Fibroblast of lung (primary cell): ENCODE data around the gene KCNH1. TPM values are rescaled to one million over a fixed set of nuclear protein-coding genes. Genes with fewer than 3 reads are reported as not detected.

ENCODE experiments used
- DNase-seq, 2 donors: peaks; one replicate each; pipeline versions ENCODE4 v3.0.0 to v3.0.0-alpha.2; 2010; ENCODE audit warnings: low read depth in 2 of 2
- H2AFZ ChIP-seq: 2 replicates; pipeline ENCODE4 v1.5.1; 2012; ENCODE audit warnings: low read length, control low read depth, inconsistent platforms
- H3K27ac ChIP-seq: 2 replicates; pipeline ENCODE4 v1.5.1; 2011; ENCODE audit warnings: low read length, control low read depth; ENCODE audit not compliant: insufficient read depth
- H3K27me3 ChIP-seq: 2 replicates; pipeline ENCODE4 v1.5.1; 2011; ENCODE audit warnings: mild to moderate bottlenecking, low read length; ENCODE audit not compliant: control insufficient read depth, insufficient read depth
- H3K36me3 ChIP-seq: 2 replicates; pipeline ENCODE4 v1.5.1; 2011; ENCODE audit warnings: low read length; ENCODE audit not compliant: control insufficient read depth, insufficient read depth
- H3K4me1 ChIP-seq: 2 replicates; pipeline ENCODE4 v1.5.1; 2011; ENCODE audit warnings: low read length; ENCODE audit not compliant: control insufficient read depth, insufficient read depth; ENCODE audit errors: extremely low read depth
- H3K4me2 ChIP-seq: 2 replicates; pipeline ENCODE4 v1.5.1; 2011; ENCODE audit warnings: low read length, control low read depth; ENCODE audit not compliant: insufficient read depth; ENCODE audit errors: extremely low read depth
- H3K4me3 ChIP-seq, 4 experiments: fragments of 200-600 bp in 1 of 4; sonication (generic) in 1 of 4; replicated peaks in 1 of 4; 2 replicates each; pipeline ENCODE4 v1.5.1; 2011 to 2016; ENCODE audit warnings: low read length in 4 of 4, low read depth in 3 of 4, mild to moderate bottlenecking in 3 of 4, control low read depth in 2 of 4, inconsistent platforms in 1 of 4, mixed read lengths in 1 of 4; ENCODE audit not compliant: insufficient read depth in 1 of 4; ENCODE audit errors: control extremely low read depth in 1 of 4
- H3K79me2 ChIP-seq: 2 replicates; pipeline ENCODE4 v1.5.1; 2012; ENCODE audit warnings: mild to moderate bottlenecking, low read length, inconsistent platforms; ENCODE audit not compliant: control insufficient read depth, insufficient read depth
- H3K9ac ChIP-seq: 2 replicates; pipeline ENCODE4 v1.5.1; 2011; ENCODE audit warnings: mild to moderate bottlenecking, low read length, control low read depth; ENCODE audit not compliant: insufficient read depth
- H3K9me3 ChIP-seq: 2 replicates; pipeline ENCODE4 v1.5.1; 2012; ENCODE audit warnings: low read depth, low read length; ENCODE audit not compliant: control insufficient read depth, insufficient read depth
- H4K20me1 ChIP-seq: 2 replicates; pipeline ENCODE4 v1.5.1; 2011; ENCODE audit warnings: low read length; ENCODE audit not compliant: control insufficient read depth, insufficient read depth; ENCODE audit errors: extremely low read depth
- EZH2 ChIP-seq: IDR thresholded peaks from 2 replicates; pipeline ENCODE4 v1.5.1; 2012; ENCODE audit warnings: low read length, control low read depth, mild to moderate bottlenecking; ENCODE audit errors: missing control alignments
- polyA plus RNA-seq, 2 donors: library from polyadenylated mRNA; depleted of rRNA in 1 of 2; stranded (reverse) in 1 of 2; unstranded in 1 of 2; fragments of >200 nt; gene quantifications; 2 replicates each; pipeline ENCODE4 v1.2.1, GENCODE V29; 2011 to 2012; ENCODE audit warnings: missing spikeins in 1 of 2
- total RNA-seq: library from RNA; depleted of rRNA; stranded (reverse); fragments of >200 nt; gene quantifications from 2 replicates; pipeline ENCODE4 v1.2.1, GENCODE V29; 2014
- TF ChIP-seq, protein P1 (sequence below), 2 donors: IDR thresholded peaks in 1 of 2; conservative IDR thresholded peaks in 1 of 2; 1 replicate in 1 of 2; 2 replicates in 1 of 2; pipeline ENCODE4 v1.5.1; 2011 to 2012; ENCODE audit warnings: low read length in 2 of 2, control low read depth in 1 of 2, inconsistent platforms in 1 of 2, low read depth in 1 of 2, mild to moderate bottlenecking in 1 of 2

The KCNH1 gene
- total and polyA plus RNA-seq, 2 donors (not counting 1 experiment from before 2014, with no cell fraction given) = 0.17 to 1.5 TPM

DNA sequence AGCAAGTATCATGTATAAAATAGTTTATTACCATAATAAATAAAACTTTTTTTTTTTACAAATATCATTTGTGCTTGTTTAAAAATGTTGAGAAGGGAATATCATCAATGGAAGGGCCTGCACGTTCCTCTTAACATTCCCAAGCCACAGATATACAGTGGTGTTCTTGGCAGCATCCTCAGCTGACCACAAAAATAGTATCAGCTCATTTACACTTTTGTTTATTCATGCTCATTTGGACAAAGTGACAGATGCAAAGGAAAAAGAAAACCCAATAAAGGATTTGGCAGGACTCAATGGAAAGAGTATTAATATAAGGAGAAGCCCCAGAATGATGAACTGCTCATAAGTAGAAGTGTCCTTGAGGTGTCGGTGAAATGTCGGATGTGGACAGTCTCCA is 455.6 kb downstream of the KCNH1 start:
- Histone ChIP-seq H3K27me3 (no peaks in the 10 kb centered on the region), H3K4me3 (no peak overlapping the region), H3K4me2 (no peak overlapping the region), H2AFZ (no peak overlapping the region), H4K20me1 (no peaks in the 10 kb centered on the region), H3K9ac (no peak overlapping the region), H3K27ac (no peak overlapping the region), H3K4me1 (no peaks in the 10 kb centered on the region), H3K79me2 (no peaks in the 10 kb centered on the region), H3K9me3 (no peaks in the 10 kb centered on the region), H3K36me3 (no peaks in the 10 kb centered on the region)
- no peak for DNase-seq
- TF ChIP-seq, protein P1, sequence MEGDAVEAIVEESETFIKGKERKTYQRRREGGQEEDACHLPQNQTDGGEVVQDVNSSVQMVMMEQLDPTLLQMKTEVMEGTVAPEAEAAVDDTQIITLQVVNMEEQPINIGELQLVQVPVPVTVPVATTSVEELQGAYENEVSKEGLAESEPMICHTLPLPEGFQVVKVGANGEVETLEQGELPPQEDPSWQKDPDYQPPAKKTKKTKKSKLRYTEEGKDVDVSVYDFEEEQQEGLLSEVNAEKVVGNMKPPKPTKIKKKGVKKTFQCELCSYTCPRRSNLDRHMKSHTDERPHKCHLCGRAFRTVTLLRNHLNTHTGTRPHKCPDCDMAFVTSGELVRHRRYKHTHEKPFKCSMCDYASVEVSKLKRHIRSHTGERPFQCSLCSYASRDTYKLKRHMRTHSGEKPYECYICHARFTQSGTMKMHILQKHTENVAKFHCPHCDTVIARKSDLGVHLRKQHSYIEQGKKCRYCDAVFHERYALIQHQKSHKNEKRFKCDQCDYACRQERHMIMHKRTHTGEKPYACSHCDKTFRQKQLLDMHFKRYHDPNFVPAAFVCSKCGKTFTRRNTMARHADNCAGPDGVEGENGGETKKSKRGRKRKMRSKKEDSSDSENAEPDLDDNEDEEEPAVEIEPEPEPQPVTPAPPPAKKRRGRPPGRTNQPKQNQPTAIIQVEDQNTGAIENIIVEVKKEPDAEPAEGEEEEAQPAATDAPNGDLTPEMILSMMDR (conservative IDR thresholded peaks at IDR 0.05 in 1 of 2, IDR thresholded peaks at IDR 0.05 in 1 of 2; ENCODE audit: low read depth in 1 of 2, low read length in 2 of 2) = no peak
- no peak for TF ChIP-seq EZH2

DNA sequence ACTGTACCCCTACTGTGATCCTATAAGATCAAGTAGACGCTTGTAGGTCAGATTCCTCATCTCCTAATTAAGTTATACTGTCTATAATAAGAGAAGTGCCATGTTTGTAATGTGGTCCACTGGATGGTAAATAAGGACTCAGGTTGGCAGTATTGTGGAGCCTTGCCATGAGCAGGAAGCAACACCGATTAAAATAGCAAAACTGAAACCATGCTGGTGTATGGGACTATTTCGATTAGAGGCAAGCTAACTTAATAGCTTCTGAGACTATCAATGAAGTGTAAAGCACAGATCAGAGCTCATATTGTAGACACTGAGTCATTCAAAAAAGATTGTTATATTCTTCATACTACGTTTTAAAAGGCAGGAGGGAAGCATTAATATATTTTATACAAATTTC is 456.4 kb downstream of the KCNH1 start:
- no peak for DNase-seq
- no peak overlapping the region for H3K9ac ChIP-seq
- H2AFZ ChIP-seq = no peak overlapping the region
- no peaks in the 10 kb centered on the region for H3K36me3 ChIP-seq
- no peaks in the 10 kb centered on the region for H4K20me1 ChIP-seq
- H3K4me2 ChIP-seq = no peak overlapping the region
- H3K79me2 ChIP-seq = no peaks in the 10 kb centered on the region
- H3K27ac ChIP-seq = no peak overlapping the region
- no peaks in the 10 kb centered on the region for H3K27me3 ChIP-seq
- no peaks in the 10 kb centered on the region for H3K4me1 ChIP-seq
- H3K4me3 ChIP-seq = no peak overlapping the region
- H3K9me3 ChIP-seq = no peaks in the 10 kb centered on the region
- TF ChIP-seq, protein P1 (conservative IDR thresholded peaks at IDR 0.05 in 1 of 2, IDR thresholded peaks at IDR 0.05 in 1 of 2; ENCODE audit: low read depth in 1 of 2, low read length in 2 of 2) = no peak
- no peak for TF ChIP-seq EZH2

DNA sequence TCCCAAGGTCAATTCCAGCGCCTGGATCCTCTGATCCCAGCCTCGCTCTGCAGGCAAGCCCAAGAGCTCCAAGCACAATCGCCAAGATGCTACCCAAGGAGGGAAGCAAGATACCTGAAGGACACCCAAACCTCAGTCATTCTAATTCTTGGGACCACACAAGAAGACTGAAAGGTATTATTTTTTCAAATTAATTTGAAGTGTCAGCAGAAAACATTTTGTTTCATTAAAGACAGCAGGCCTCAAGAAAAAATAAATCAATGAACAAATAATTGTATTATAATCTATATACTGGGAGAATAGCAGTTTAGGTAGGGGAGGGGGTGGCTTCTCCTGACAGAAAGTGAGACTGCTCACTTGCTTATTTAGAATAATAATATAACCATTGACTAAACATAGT is 457.4 kb downstream of the KCNH1 start:
- Histone ChIP-seq H3K27ac (no peak overlapping the region), H3K4me3 (no peak overlapping the region), H3K79me2 (no peaks in the 10 kb centered on the region), H3K36me3 (no peaks in the 10 kb centered on the region), H3K27me3 (no peaks in the 10 kb centered on the region), H2AFZ (no peak overlapping the region), H3K9ac (no peak overlapping the region), H3K4me2 (no peak overlapping the region), H3K9me3 (no peaks in the 10 kb centered on the region), H3K4me1 (no peaks in the 10 kb centered on the region), H4K20me1 (no peaks in the 10 kb centered on the region)
- TF ChIP-seq, protein P1 (conservative IDR thresholded peaks at IDR 0.05 in 1 of 2, IDR thresholded peaks at IDR 0.05 in 1 of 2; ENCODE audit: low read depth in 1 of 2, low read length in 2 of 2) = no peak
- no peak for DNase-seq
